A549 (cell line): ENCODE results near the gene CLIC5. TPM values are rescaled to one million over a fixed set of nuclear protein-coding genes. Genes with fewer than 3 reads are reported as not detected.

Source experiments
- ATAC-seq, 2 experiments: fragments of 200-7000 bp in 1 of 2; fragments of >200 bp in 1 of 2; cut with Nextera tagmentation in 1 of 2; cut with Tn5 transposase in 1 of 2; 3 replicates each; pipeline versions ENCODE4 v1.8.0 to v1.9.1; 2018 to 2020; ENCODE audit warnings: mild to moderate bottlenecking in 1 of 2, moderate library complexity in 1 of 2
- CTCF ChIA-PET: fragments of 300-600 bp; sonication (Branson Sonifier 250); formaldehyde crosslinking; extraction: SDS; loops from one replicate; lab custom pipeline; 2021; ENCODE audit warnings: antibody characterized with exemption, inconsistent platforms; lab: Yijun Ruan, JAX
- POLR2A ChIA-PET: fragments of 350-600 bp; formaldehyde crosslinking; extraction: SDS; loops from one replicate; lab custom pipeline; 2021; ENCODE audit warnings: antibody characterized with exemption, inconsistent platforms; lab: Yijun Ruan, JAX
- DNase-seq, 2 experiments: peaks; one replicate each; pipeline versions ENCODE4 v3.0.0 to v3.0.0-alpha.2; 2011 to 2016; ENCODE audit warnings: low read depth in 1 of 2, low spot score in 1 of 2
- FAIRE-seq: peaks from 2 replicates; lab custom pipeline; 2011; peaks lifted over from hg19 to GRCh38; lab: Jason Lieb, UNC
- H3K27ac ChIP-seq, 2 experiments: fragments of >200 bp; sonication (Bioruptor Twin); formaldehyde crosslinking; 3 replicates each; pipeline ENCODE4 v1.5.1; 2016 to 2017
- H3K4me1 ChIP-seq: fragments of >200 bp; sonication (Bioruptor Twin); formaldehyde crosslinking; 3 replicates; pipeline ENCODE4 v1.6.1; 2016
- H3K4me2 ChIP-seq: fragments of >200 bp; sonication (Bioruptor Twin); formaldehyde crosslinking; 3 replicates; pipeline ENCODE4 v1.6.1; 2016
- H3K4me3 ChIP-seq: fragments of >200 bp; sonication (Bioruptor Twin); formaldehyde crosslinking; 3 replicates; pipeline ENCODE4 v1.5.1; 2016
- H3K9me3 ChIP-seq: fragments of >200 bp; sonication (Bioruptor Twin); formaldehyde crosslinking; 3 replicates; pipeline ENCODE4 v1.6.1; 2016
- BHLHE40 ChIP-seq: IDR thresholded peaks from 2 replicates; pipeline ENCODE4 v1.6.1; 2012; ENCODE audit warnings: low read depth, low read length, inconsistent platforms
- CBX8 ChIP-seq: fragments of 200-600 bp; sonication (generic); IDR thresholded peaks from 2 replicates; pipeline ENCODE4 v1.6.1; 2016
- CEBPB ChIP-seq, 2 experiments: fragments of >200 bp in 1 of 2; sonication (Bioruptor Twin) in 1 of 2; formaldehyde crosslinking in 1 of 2; IDR thresholded peaks; 2 replicates each; pipeline ENCODE4 v1.6.1; 2012 to 2016
- CHD2 ChIP-seq: fragments of 150-350 bp; IDR thresholded peaks from 2 replicates; pipeline ENCODE4 v1.6.1; 2014; ENCODE audit warnings: low read length; ENCODE audit not compliant: partially characterized antibody
- EHF ChIP-seq: fragments of 250-450 bp; sonication (Bioruptor Pico); IDR thresholded peaks from 2 replicates; pipeline ENCODE4 v1.5.0; 2020; ENCODE audit warnings: mild to moderate bottlenecking
- EP300 ChIP-seq, 2 experiments: fragments of >200 bp; sonication (Bioruptor Twin); formaldehyde crosslinking; IDR thresholded peaks; 2 replicates in 1 of 2; 3 replicates in 1 of 2; pipeline ENCODE4 v1.6.1; 2016 to 2017
- ESRRA ChIP-seq: fragments of 150-350 bp; IDR thresholded peaks from 2 replicates; pipeline ENCODE4 v1.6.1; 2014; ENCODE audit warnings: mild to moderate bottlenecking, low read length, borderline replicate concordance
- FOXS1 ChIP-seq: fragments of 250-450 bp; sonication (Bioruptor Pico); IDR thresholded peaks from 2 replicates; pipeline ENCODE4 v1.5.0; 2020; ENCODE audit warnings: mild to moderate bottlenecking, moderate library complexity
- HOXB13 ChIP-seq: fragments of 250-450 bp; sonication (Bioruptor Pico); IDR thresholded peaks from 2 replicates; pipeline ENCODE4 v1.5.0; 2020; ENCODE audit warnings: low read depth, mild to moderate bottlenecking, moderate library complexity
- KDM1A ChIP-seq: fragments of 200-600 bp; sonication (generic); IDR thresholded peaks from 2 replicates; pipeline ENCODE4 v1.6.1; 2016; ENCODE audit warnings: low read depth, mild to moderate bottlenecking
- KDM5A ChIP-seq: fragments of 200-600 bp; sonication (generic); IDR thresholded peaks from 2 replicates; pipeline ENCODE4 v1.6.1; 2016; ENCODE audit warnings: antibody characterized with exemption, mild to moderate bottlenecking
- MAFK ChIP-seq: fragments of 450-650 bp; IDR thresholded peaks from 2 replicates; pipeline ENCODE4 v1.6.1; 2014; ENCODE audit not compliant: partially characterized antibody
- MAZ ChIP-seq: fragments of 150-350 bp; IDR thresholded peaks from 2 replicates; pipeline ENCODE4 v1.6.1; 2014; ENCODE audit warnings: antibody characterized with exemption, low read depth, low read length, borderline replicate concordance
- NPAS2 ChIP-seq: fragments of 250-450 bp; sonication (Bioruptor Pico); IDR thresholded peaks from 2 replicates; pipeline ENCODE4 v1.8.0; 2022; ENCODE audit warnings: mild to moderate bottlenecking, moderate library complexity, borderline replicate concordance
- POLR2A ChIP-seq: IDR thresholded peaks from 2 replicates; pipeline ENCODE4 v1.6.1; 2012; ENCODE audit warnings: mild to moderate bottlenecking, low read length
- POLR2AphosphoS2 ChIP-seq: conservative IDR thresholded peaks from 2 replicates; pipeline ENCODE4 v1.6.1; 2012; ENCODE audit warnings: low read length, improper control_type of control experiment, inconsistent platforms
- RAD21 ChIP-seq, 2 experiments: fragments of >200 bp in 1 of 2; sonication (Bioruptor Twin) in 1 of 2; formaldehyde crosslinking in 1 of 2; IDR thresholded peaks in 1 of 2; conservative IDR thresholded peaks in 1 of 2; 2 replicates in 1 of 2; 3 replicates in 1 of 2; pipeline ENCODE4 v1.6.1; 2012 to 2018; ENCODE audit warnings: inconsistent platforms in 1 of 2
- RARB ChIP-seq: fragments of 250-450 bp; sonication (Bioruptor Pico); IDR thresholded peaks from 2 replicates; pipeline ENCODE4 v1.8.0; 2021; ENCODE audit warnings: mild to moderate bottlenecking, moderate library complexity
- RNF2 ChIP-seq: fragments of 200-600 bp; sonication (generic); IDR thresholded peaks from 2 replicates; pipeline ENCODE4 v1.6.1; 2016; ENCODE audit warnings: low read depth, mild to moderate bottlenecking, antibody characterized with exemption, moderate library complexity, borderline replicate concordance
- TP53 ChIP-seq: fragments of 250-450 bp; sonication (Bioruptor Pico); IDR thresholded peaks from 2 replicates; pipeline ENCODE4 v1.5.0; 2021; ENCODE audit warnings: mild to moderate bottlenecking, moderate library complexity
- ZC3H11A ChIP-seq: fragments of 450-650 bp; IDR thresholded peaks from 2 replicates; pipeline ENCODE4 v1.6.1; 2014; ENCODE audit warnings: antibody characterized with exemption, mild to moderate bottlenecking
- ZSCAN20 ChIP-seq: fragments of 250-450 bp; sonication (Bioruptor Pico); IDR thresholded peaks from 2 replicates; pipeline ENCODE4 v1.8.0; 2022; ENCODE audit warnings: mild to moderate bottlenecking, moderate library complexity
- WGBS: methylation state at CpG from one replicate; pipeline ENCODE4 v1.1.6; 2017; ENCODE audit errors: missing lambda C conversion rate; 5-methylcytosine and 5-hydroxymethylcytosine counted together
- polyA plus RNA-seq, 4 experiments: library from polyadenylated mRNA; depleted of rRNA in 3 of 4; stranded (reverse); fragments of >200 nt; fragmentation: RNase III in 1 of 4; extraction: RNeasy Plus Mini Kit Qiagen cat#74134 plus additional on column Dnase treatment in 1 of 4; gene quantifications; 2 replicates in 3 of 4; 3 replicates in 1 of 4; pipeline ENCODE4 v1.2.3, GENCODE V29; 2011 to 2017
- TF ChIP-seq, protein P1 (sequence below): fragments of >200 bp; sonication (Bioruptor Twin); formaldehyde crosslinking; IDR thresholded peaks from 3 replicates; pipeline ENCODE4 v1.5.1; 2016
- TF ChIP-seq, protein P2 (sequence below): fragments of >200 bp; sonication (Bioruptor Twin); formaldehyde crosslinking; IDR thresholded peaks from 2 replicates; pipeline ENCODE4 v1.6.1; 2016
- TF ChIP-seq, protein P3 (sequence below): fragments of 450-650 bp; IDR thresholded peaks from 2 replicates; pipeline ENCODE4 v1.6.1; 2014; ENCODE audit warnings: antibody characterized with exemption

Gene CLIC5
- polyA plus RNA-seq, 2 of the 4 experiments (the other 2 are of a cell fraction): not detected

DNA sequence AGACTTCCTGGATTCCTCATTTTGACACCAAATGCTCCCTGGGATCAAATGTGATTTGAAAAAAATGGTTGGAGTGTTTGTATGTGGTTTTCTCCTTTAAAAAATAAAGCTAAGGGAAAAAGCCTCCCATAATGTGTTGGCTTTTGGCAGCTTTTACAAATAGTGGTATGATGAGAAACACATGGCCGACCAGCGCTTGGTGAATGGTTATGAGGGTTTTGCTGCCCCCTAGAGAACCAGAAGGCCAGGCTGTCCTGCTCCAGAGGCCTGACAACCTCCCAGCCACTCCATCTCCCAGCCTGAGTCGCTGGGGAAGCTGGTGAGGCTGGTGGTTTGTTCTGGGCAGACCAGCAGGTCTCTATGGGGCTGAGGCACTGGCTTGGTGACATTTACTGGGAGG lies 69.3 kb downstream of the CLIC5 start:
- no peak for FAIRE-seq
- TF ChIP-seq ZC3H11A (no peak), RAD21 (conservative IDR thresholded peaks at IDR 0.05 in 1 of 2, IDR thresholded peaks at IDR 0.05 in 1 of 2) (0 out of 5 replicates have a peak, but pooled peaks of 1 of the 2 experiments have one; percentile 22)
- ChIA-PET POLR2A (no interaction called here), CTCF (interaction anchor here (0.9 kb wide), 1 partner anchor 16 kb away, joined by 3 read pairs; no protein-coding TSS in a partner anchor)
- H3K4me1 ChIP-seq: no peaks in the 10 kb centered on the region
- no peak overlapping the region for H3K4me2 ChIP-seq
- no peaks in the 10 kb centered on the region for H3K9me3 ChIP-seq
- no peak overlapping the region for H3K4me3 ChIP-seq
- 44% methylated on average over 3 of the region's 3 CpGs for WGBS
- peak; percentile 43 to 72; a peak in 3 of 6 replicates for ATAC-seq
- DNase-seq: peak in 1 of 2 experiments; percentile 3
- H3K27ac ChIP-seq: no peak overlapping the region

DNA sequence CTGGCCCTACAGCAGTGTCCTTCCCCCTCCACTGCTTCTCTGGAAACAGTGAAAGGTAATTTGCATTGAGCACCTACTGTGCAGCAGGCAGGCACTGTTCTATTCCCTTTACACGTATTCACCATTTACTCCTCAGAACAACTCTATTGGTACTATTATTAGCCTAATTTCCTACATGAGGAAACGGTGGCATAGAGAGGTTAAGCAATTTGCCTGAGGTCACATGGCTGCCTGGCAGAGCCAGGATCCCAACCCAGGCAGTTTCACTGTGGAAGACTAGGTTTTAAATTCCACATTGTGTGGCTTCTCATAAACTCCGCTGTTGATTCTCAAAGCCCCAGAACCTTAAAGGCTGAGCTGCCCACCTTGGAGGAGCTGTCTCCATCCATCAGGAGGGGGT lies 72.7 kb downstream of the CLIC5 start:
- ChIA-PET POLR2A (no interaction called here), CTCF (no interaction called here)
- H3K4me1 ChIP-seq: no peaks in the 10 kb centered on the region
- no peak overlapping the region for H3K27ac ChIP-seq
- H3K9me3 ChIP-seq: no peaks in the 10 kb centered on the region
- H3K4me2 ChIP-seq: no peak overlapping the region
- no peak for ATAC-seq
- FAIRE-seq: no peak
- no peak for DNase-seq
- no peak overlapping the region for H3K4me3 ChIP-seq
- TF ChIP-seq FOXS1 (CRISPR knock-in tag) (no peak), CBX8 (no peak), ESRRA (no peak), KDM1A (no peak), MAFK (no peak), HOXB13 (CRISPR knock-in tag) (no peak), RAD21 (conservative IDR thresholded peaks at IDR 0.05 in 1 of 2, IDR thresholded peaks at IDR 0.05 in 1 of 2) (no peak), ZSCAN20 (no peak), CHD2 (no peak), POLR2AphosphoS2 (no peak), BHLHE40 (no peak), KDM5A (no peak), CEBPB (IDR thresholded peaks at IDR 0.05) (no peak), RNF2 (no peak)
- TF ChIP-seq, all 56 proteins: peak for 0
- 40% methylated on average over 3 of the region's 3 CpGs for WGBS

DNA sequence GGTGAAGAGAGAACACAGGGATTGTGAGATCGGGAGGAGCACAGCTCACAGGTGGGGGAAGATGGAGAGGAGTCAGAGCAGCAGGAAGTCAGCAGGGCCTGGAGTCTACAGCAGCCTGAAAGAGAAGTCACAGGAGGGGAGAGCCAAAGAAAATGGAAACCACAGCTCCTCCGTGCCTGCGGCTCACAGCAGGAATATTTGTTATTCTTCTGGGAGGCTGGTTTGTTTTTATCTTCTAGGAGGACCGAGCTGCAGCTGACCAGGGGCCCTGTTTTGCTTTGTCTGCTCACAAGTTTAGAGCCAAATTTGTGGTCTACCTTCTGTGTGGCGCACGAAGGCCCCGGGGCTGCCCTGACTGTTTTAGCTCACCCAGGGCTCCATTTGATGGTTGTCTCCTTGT lies 81.8 kb downstream of the CLIC5 start:
- no peak overlapping the region for H3K4me2 ChIP-seq
- FAIRE-seq (no peak), ATAC-seq (no peak)

More for the DNA sequence above, 81.8 kb downstream of the CLIC5 start:
- Histone ChIP-seq H3K4me3 (no peak overlapping the region), H3K9me3 (no peaks in the 10 kb centered on the region), H3K4me1 (no peaks in the 10 kb centered on the region), H3K27ac (no peak overlapping the region)
- TF ChIP-seq, protein P1, sequence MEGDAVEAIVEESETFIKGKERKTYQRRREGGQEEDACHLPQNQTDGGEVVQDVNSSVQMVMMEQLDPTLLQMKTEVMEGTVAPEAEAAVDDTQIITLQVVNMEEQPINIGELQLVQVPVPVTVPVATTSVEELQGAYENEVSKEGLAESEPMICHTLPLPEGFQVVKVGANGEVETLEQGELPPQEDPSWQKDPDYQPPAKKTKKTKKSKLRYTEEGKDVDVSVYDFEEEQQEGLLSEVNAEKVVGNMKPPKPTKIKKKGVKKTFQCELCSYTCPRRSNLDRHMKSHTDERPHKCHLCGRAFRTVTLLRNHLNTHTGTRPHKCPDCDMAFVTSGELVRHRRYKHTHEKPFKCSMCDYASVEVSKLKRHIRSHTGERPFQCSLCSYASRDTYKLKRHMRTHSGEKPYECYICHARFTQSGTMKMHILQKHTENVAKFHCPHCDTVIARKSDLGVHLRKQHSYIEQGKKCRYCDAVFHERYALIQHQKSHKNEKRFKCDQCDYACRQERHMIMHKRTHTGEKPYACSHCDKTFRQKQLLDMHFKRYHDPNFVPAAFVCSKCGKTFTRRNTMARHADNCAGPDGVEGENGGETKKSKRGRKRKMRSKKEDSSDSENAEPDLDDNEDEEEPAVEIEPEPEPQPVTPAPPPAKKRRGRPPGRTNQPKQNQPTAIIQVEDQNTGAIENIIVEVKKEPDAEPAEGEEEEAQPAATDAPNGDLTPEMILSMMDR: no peak
- TF ChIP-seq NPAS2 (CRISPR knock-in tag) (no peak), TP53 (CRISPR knock-in tag) (no peak), EHF (CRISPR knock-in tag) (no peak), MAZ (no peak), RARB (no peak), HOXB13 (CRISPR knock-in tag) (no peak), EP300 (IDR thresholded peaks at IDR 0.05) (no peak), RAD21 (conservative IDR thresholded peaks at IDR 0.05 in 1 of 2, IDR thresholded peaks at IDR 0.05 in 1 of 2) (no peak), POLR2A (no peak)
- TF ChIP-seq, protein P2, sequence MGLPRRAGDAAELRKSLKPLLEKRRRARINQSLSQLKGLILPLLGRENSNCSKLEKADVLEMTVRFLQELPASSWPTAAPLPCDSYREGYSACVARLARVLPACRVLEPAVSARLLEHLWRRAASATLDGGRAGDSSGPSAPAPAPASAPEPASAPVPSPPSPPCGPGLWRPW: no peak
- TF ChIP-seq, protein P3, sequence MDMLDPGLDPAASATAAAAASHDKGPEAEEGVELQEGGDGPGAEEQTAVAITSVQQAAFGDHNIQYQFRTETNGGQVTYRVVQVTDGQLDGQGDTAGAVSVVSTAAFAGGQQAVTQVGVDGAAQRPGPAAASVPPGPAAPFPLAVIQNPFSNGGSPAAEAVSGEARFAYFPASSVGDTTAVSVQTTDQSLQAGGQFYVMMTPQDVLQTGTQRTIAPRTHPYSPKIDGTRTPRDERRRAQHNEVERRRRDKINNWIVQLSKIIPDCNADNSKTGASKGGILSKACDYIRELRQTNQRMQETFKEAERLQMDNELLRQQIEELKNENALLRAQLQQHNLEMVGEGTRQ: no peak
- ChIA-PET POLR2A (no interaction called here), CTCF (interaction anchor here (1.0 to 1.1 kb wide), 2 partner anchors 10 to 11 kb away, joined by 3 to 4 read pairs; no protein-coding TSS in a partner anchor)
- DNase-seq: no peak
- WGBS: 55% methylated on average over 7 of the region's 7 CpGs
